Mucosa of gallbladder (tissue), 1 donor: Measurements from ENCODE around the gene DNAAF5. TPM values are rescaled to one million over a fixed set of nuclear protein-coding genes. Genes with fewer than 3 reads are reported as not detected.
"Not testable (repeated sequence)": the region's sequence is repeated elsewhere in the genome, so short reads cannot be mapped to it uniquely, and the experiment has no call there.

Source experiments
- DNase-seq: peaks from one replicate; pipeline ENCODE4 v3.0.0-alpha.2; 2020; ENCODE audit warnings: low spot score
- total RNA-seq: library from RNA; stranded (reverse); gene quantifications from one replicate; pipeline ENCODE4 v1.2.1, GENCODE V29; 2021
- donor health status: DM: no; HTN: no; CAD: no.

Gene DNAAF5
- total RNA-seq, 1 donor from 2014 or later: 30.9 TPM

- DNase-seq: no peak
Observed at GRCh38 chr7:747186-747585, 20.7 kb downstream of the DNAAF5 start.

- DNase-seq: no peak
Observed at GRCh38 chr7:748446-748845, 21.9 kb downstream of the DNAAF5 start.

- no peak for DNase-seq
Observed at GRCh38 chr7:749140-749551, 22.6 kb downstream of the DNAAF5 start.

GRCh38 chr7:750111-750905, 23.8 kb downstream of the DNAAF5 start:
- no peak for DNase-seq

GRCh38 chr7:751826-752225, 25.3 kb downstream of the DNAAF5 start:
- DNase-seq: no peak

- not testable (repeated sequence) for DNase-seq
Observed at GRCh38 chr7:752256-752655, 25.8 kb downstream of the DNAAF5 start.

- DNase-seq: no peak
Observed at GRCh38 chr7:753190-753589, 26.7 kb downstream of the DNAAF5 start.

GRCh38 chr7:754531-755412, 28.3 kb downstream of the DNAAF5 start:
- no peak for DNase-seq

- DNase-seq: no peak
Observed at GRCh38 chr7:755413-755805, 28.9 kb downstream of the DNAAF5 start.

- no peak for DNase-seq
Observed at GRCh38 chr7:756231-756927, 29.9 kb downstream of the DNAAF5 start.

- no peak for DNase-seq
Observed at GRCh38 chr7:756928-757560, 30.5 kb downstream of the DNAAF5 start.

GRCh38 chr7:757741-758163, 31.3 kb downstream of the DNAAF5 start:
- DNase-seq: no peak

- no peak for DNase-seq
Observed at GRCh38 chr7:759569-759968, 33.1 kb downstream of the DNAAF5 start.

- no peak for DNase-seq
Observed at GRCh38 chr7:760006-760405, 33.5 kb downstream of the DNAAF5 start.

GRCh38 chr7:761101-761500, 34.6 kb downstream of the DNAAF5 start:
- DNase-seq: no peak

GRCh38 chr7:761631-762030, 35.1 kb downstream of the DNAAF5 start:
- no peak for DNase-seq

GRCh38 chr7:762885-763284, 36.4 kb downstream of the DNAAF5 start:
- DNase-seq: no peak

- DNase-seq: no peak
Observed at GRCh38 chr7:763762-764161, 37.3 kb downstream of the DNAAF5 start.

GRCh38 chr7:765383-765782, 38.9 kb downstream of the DNAAF5 start:
- DNase-seq: no peak

- no peak for DNase-seq
Observed at GRCh38 chr7:767580-767940, 41.1 kb downstream of the DNAAF5 start.

- DNase-seq: no peak
Observed at GRCh38 chr7:767941-768731, 41.6 kb downstream of the DNAAF5 start.
